ENCODE results near the gene SLITRK5.

DNA sequence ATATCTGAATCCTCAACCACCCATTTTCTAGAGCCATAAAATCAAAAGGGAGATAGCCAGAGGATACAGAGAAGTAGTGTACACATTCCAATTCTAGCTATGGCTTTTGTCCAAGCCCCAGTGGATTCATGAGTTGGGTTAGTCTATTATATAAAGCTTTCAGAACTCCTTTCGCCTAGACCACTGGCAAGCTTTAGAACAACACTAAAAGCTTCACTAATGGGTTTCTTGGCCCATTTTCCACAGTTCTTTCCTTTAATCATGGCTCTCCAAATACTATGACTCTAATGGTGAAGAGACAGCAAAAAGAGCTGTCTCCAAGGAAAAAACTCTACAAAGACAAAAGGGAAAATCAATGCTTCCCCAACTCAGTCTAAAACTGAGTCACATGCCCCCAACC, 48.2 kb upstream of the SLITRK5 start:
- TF ChIP-seq ZNF274 (IDR thresholded peaks at IDR 0.05; ENCODE audit: low read depth, low read length) (no peak), YY1 (IDR thresholded peaks at IDR 0.05; ENCODE audit: insufficient read depth, insufficient read length) (no peak)
